ENCODE data around the gene CCNK.

DNA sequence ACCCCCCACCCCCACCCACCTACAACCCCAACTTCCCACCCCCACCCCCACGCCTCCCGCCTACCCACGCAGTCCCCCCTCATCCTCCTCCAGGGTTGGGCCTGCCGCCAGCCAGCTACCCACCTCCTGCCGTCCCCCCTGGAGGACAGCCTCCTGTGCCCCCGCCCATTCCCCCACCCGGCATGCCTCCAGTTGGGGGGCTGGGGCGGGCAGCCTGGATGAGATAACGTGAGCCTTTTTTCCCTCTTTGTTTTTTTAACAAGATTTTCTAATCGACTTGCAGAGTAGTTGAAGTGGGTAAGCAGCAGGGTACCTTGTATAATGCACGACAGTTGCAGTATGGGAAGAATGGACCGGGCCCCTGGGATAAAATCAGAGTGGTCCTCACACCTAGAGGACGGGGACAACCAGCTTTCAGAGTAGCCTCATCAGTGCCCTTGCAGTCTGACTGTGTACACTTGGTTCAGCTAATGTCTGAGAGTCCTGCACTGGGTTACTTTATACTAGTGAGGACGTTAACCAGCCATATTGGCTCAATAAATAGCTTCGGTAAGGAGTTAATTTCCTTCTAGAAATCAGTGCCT, 29.4 kb downstream of the CCNK start:
- TF ChIP-seq EZH2phosphoT487 (IDR thresholded peaks at IDR 0.05; ENCODE audit: insufficient read depth, low read depth) (no peak), EZH2 (IDR thresholded peaks at IDR 0.05; ENCODE audit: insufficient read depth, poor library complexity, severe bottlenecking) (no peak)
